ENCODE measurements around the gene SPTLC2. TPM values are rescaled to one million over a fixed set of nuclear protein-coding genes. Genes with fewer than 3 reads are reported as not detected.

The SPTLC2 gene
- total and polyA plus RNA-seq, 2 of the 8 experiments (the other 6 are each of a cell fraction or from before 2014, with no cell fraction given): 8.9 to 35.1 TPM

DNA sequence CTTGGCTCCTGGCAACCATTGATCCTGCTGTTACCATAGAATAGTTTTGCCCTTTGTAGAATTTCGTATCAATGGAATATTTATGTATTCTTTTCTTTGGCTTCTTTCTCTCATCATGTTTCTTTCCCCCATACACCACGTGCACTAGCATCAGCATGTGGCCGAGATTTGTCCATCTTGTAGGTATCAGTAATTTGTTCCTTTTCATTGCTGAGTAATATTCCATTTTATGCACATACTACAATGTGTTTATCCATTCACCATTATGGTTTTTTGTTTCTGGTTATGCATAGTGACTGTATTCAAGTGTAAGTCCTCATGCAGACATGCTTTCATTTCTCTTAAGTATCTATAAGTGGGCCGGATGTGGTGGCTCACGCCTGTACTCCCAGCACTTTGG, 113.3 kb downstream of the SPTLC2 start:
- Histone ChIP-seq H3K23ac (ENCODE audit: insufficient read length) (no peak overlapping the region), H4K20me1 (replicated peaks in 1 of 2; ENCODE audit: control insufficient read depth in 1 of 2, insufficient read depth in 2 of 2, low read length in 2 of 2) (no peaks in the 10 kb centered on the region), H3K18ac (ENCODE audit: extremely low read depth, low read length) (no peak overlapping the region), H4K5ac (ENCODE audit: insufficient read length, low read depth, low read length) (no peak overlapping the region), H3K9ac (replicated peaks in 1 of 4; ENCODE audit: extremely low read depth in 1 of 4, low read depth in 3 of 4, low read length in 3 of 4) (no peak overlapping the region), H2BK12ac (ENCODE audit: low read depth, low read length) (no peak overlapping the region), H4K8ac (ENCODE audit: extremely low read depth, insufficient read depth, low read length) (no peak overlapping the region), H4K91ac (replicated peaks; ENCODE audit: insufficient read length, low read length) (no peak overlapping the region), H3K4me2 (ENCODE audit: insufficient read depth in 1 of 2, low read depth in 2 of 2, low read length in 2 of 2) (no peak overlapping the region), H3K14ac (ENCODE audit: insufficient read length) (no peak overlapping the region), H3K36me3 (ENCODE audit: control insufficient read depth in 2 of 4, insufficient read depth in 4 of 4, low read length in 3 of 4) (no peaks in the 10 kb centered on the region; a peak in 1 of 8 replicates), H3K4me1 (replicated peaks in 1 of 4; ENCODE audit: control insufficient read depth in 3 of 4, insufficient read depth in 4 of 4, low read length in 3 of 4) (peaks cover 0 to 4% (median 1%) of the 10 kb centered on the region in 4 experiments; a peak in 4 of 7 replicates), H2AFZ (ENCODE audit: low read length) (no peak overlapping the region), H3K79me2 (ENCODE audit: control insufficient read depth in 1 of 2, insufficient read depth in 2 of 2, low read length in 2 of 2) (no peaks in the 10 kb centered on the region), H3K23me2 (ENCODE audit: low read depth, low read length) (peaks cover 11% of the 10 kb centered on the region; the same call in 1 of the 2 replicates), H3K4me3 (ENCODE audit: extremely low read depth in 1 of 4, insufficient read depth in 2 of 4, low read depth in 3 of 4, low read length in 4 of 4) (no peak overlapping the region), H2BK15ac (ENCODE audit: low read length) (no peak overlapping the region), H2AK5ac (ENCODE audit: low read depth, low read length) (no peak overlapping the region), H2BK120ac (replicated peaks; ENCODE audit: low read depth, low read length) (no peak overlapping the region), H2BK5ac (ENCODE audit: low read depth, low read length) (no peak overlapping the region), H3K9me3 (ENCODE audit: insufficient read depth in 2 of 2, low read depth in 1 of 2, low read length in 1 of 2) (no peaks in the 10 kb centered on the region), H3K79me1 (ENCODE audit: low read depth, low read length) (no peaks in the 10 kb centered on the region), H3K27ac (ENCODE audit: low read depth, low read length) (no peak overlapping the region), H3K4ac (replicated peaks; ENCODE audit: insufficient read length, low read depth, low read length) (no peak overlapping the region), H3K27me3 (replicated peaks in 1 of 4; ENCODE audit: control insufficient read depth in 3 of 4, extremely low read depth in 1 of 4, insufficient read depth in 3 of 4, low read length in 3 of 4) (peaks cover 18 to 28% (median 25%) of the 10 kb centered on the region in 4 experiments), H3K56ac (replicated peaks; ENCODE audit: insufficient read length, low read depth, low read length) (no peak overlapping the region), H2BK20ac (ENCODE audit: low read length) (no peak overlapping the region)
- no peak for FAIRE-seq
- ChIA-PET CTCF (ENCODE audit: partially characterized antibody) (interaction anchor here (1.4 to 1.5 kb wide), 2 partner anchors 20 to 149 kb away, joined by 3 to 5 read pairs; no protein-coding TSS in a partner anchor), POLR2A (ENCODE audit: partially characterized antibody) (no interaction called here)
- TF ChIP-seq EZH2 (IDR thresholded peaks at IDR 0.05; ENCODE audit: low read depth, low read length, severe bottlenecking) (no peak), TAF7 (optimal IDR thresholded peaks at IDR 0.05; ENCODE audit: borderline replicate concordance, low read depth, low read length) (no peak), CEBPB (IDR thresholded peaks at IDR 0.05; ENCODE audit: low read depth, low read length) (no peak), HDAC6 (IDR thresholded peaks at IDR 0.05; ENCODE audit: low read depth, low read length) (no peak), POLR2A (IDR thresholded peaks at IDR 0.05; ENCODE audit: control extremely low read depth in 1 of 2, low read depth in 2 of 2, low read length in 2 of 2) (no peak), CHD1 (IDR thresholded peaks at IDR 0.05; ENCODE audit: low read depth, low read length) (no peak), KDM1A (IDR thresholded peaks at IDR 0.05; ENCODE audit: borderline replicate concordance, low read length) (no peak)
- no peak for DNase-seq (ENCODE audit: low read depth in 1 of 2, low spot score in 2 of 2)
- WGBS, 2 experiments (ENCODE audit: extremely low coverage in 1 of 2, insufficient coverage in 1 of 2, insufficient read length in 1 of 2, insufficient replicate concordance in 2 of 2, low coverage in 1 of 2, low lambda C conversion rate in 2 of 2, missing lambda C conversion rate in 1 of 2): 90% methylated on average over 5 of the region's 5 CpGs; no CpG with 5 or more reads in 1 of the 2 experiments
